Esophagus squamous epithelium (tissue), 5 donors: Measurements from ENCODE around the gene SOX1. TPM values are rescaled to one million over a fixed set of nuclear protein-coding genes. Genes with fewer than 3 reads are reported as not detected.

Experiments used
- DNase-seq: peaks from one replicate; lab custom pipeline; 2025; lab: John Stamatoyannopoulos, UW
- H3K27ac ChIP-seq, 4 donors: fragments of 200-600 bp; sonication (generic); one replicate each; pipeline ENCODE4 v1.5.1; 2016 to 2019; ENCODE audit warnings: mild to moderate bottlenecking in 1 of 4
- H3K27me3 ChIP-seq, 4 donors: fragments of 200-600 bp; sonication (generic); 1 replicate in 3 of 4; 2 replicates in 1 of 4; pipeline versions ENCODE4 v1.5.1 to v1.6.0; 2017 to 2021; ENCODE audit warnings: antibody characterized with exemption in 1 of 4
- H3K36me3 ChIP-seq, 3 donors: fragments of 200-600 bp; sonication (generic); one replicate each; pipeline ENCODE4 v1.5.1; 2016 to 2019
- H3K4me1 ChIP-seq, 3 donors: fragments of 200-600 bp; sonication (generic); one replicate each; pipeline ENCODE4 v1.5.1; 2017 to 2019
- H3K4me3 ChIP-seq, 4 donors: fragments of 200-600 bp; sonication (generic); 1 replicate in 3 of 4; 2 replicates in 1 of 4; pipeline ENCODE4 v1.5.1; 2016 to 2019; ENCODE audit warnings: mild to moderate bottlenecking in 2 of 4, moderate library complexity in 1 of 4
- H3K9me3 ChIP-seq, 3 donors: fragments of 200-600 bp; sonication (generic); one replicate each; pipeline ENCODE4 v1.5.1; 2016 to 2019
- CTCF ChIP-seq, 6 experiments: fragments of 450-650 bp in 4 of 6; fragments of 200-600 bp in 2 of 6; sonication (generic) in 2 of 6; IDR thresholded peaks; one replicate each; pipeline ENCODE4 v1.5.1; 2016 to 2019; ENCODE audit warnings: antibody characterized with exemption in 6 of 6, mild to moderate bottlenecking in 4 of 6, moderate library complexity in 4 of 6
- POLR2A ChIP-seq, 4 donors: fragments of 450-650 bp; IDR thresholded peaks; one replicate each; pipeline ENCODE4 v1.6.1; 2017; ENCODE audit warnings: antibody characterized with exemption in 4 of 4, mild to moderate bottlenecking in 4 of 4, moderate library complexity in 3 of 4
- WGBS, 2 donors: methylation state at CpG; one replicate each; pipeline ENCODE4 v1.1.5; 2018; 5-methylcytosine and 5-hydroxymethylcytosine counted together
- intact Hi-C: fragments of 100-400 bp; cut with DNase I; formaldehyde crosslinking; loops from one replicate; pipeline ENCODE4 v1.15.0; 2022
- total RNA-seq, 4 donors: library from RNA; depleted of rRNA; stranded (reverse); fragments of >200 nt; gene quantifications; one replicate each; pipeline ENCODE4 v1.1.0, GENCODE V29; 2016
- donor health status: DM: yes; HTN: yes; CAD: no.

The SOX1 gene
- total RNA-seq, 4 donors from 2014 or later, result 0.19 TPM; not detected in 3

DNA sequence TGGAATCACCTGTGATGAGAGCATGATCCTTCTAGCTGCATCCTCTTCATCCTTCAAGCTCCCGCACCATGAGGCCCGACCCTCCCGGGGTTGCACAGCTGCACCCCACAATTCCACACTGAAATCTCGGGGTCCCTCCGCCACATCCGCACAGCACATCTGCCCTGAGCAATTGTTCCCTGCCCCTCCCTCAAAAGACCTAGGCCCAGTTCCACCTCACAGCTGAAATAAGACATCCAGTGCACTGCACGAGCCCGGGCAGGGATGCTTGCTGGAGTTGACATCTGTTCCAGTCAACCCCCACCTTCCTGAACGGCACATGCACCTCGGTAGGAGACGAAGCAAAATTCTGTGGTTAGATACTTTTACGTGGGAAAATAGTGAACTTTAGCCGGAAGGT, 14.7 kb upstream of the SOX1 start:
- Histone ChIP-seq H3K4me1 (peaks cover 0 to 38% (median 8%) of the 10 kb centered on the region in 3 donors), H3K9me3 (no peaks in the 10 kb centered on the region)

DNA sequence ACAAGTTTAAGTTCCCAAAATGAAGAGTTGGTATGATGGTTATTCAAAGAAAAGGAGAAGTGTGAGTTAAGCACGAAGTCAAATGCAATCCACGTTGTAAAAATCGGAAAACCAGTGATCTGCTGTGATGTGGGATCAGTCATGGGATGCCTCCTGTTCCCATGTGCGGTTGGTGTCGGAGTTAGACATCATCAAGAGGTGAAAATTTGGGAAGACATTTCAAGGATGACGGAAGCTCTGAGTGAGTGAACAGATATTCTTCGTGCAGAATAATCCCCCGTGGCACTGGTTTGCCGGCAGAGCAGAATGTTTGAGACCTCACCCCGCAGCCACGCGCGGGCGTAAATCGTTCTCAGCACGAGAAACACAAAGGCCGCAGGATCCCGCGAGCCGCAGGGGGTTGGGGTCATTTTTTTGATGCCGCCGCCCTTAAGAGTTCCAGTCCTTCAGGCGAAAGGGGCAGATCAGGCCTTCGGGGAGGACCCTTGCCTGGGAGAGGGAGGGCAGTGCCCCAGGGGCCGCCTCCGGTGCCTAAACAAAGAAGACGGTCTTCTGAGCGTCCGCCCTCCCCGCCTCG, 13.7 kb upstream of the SOX1 start:
- no peak for DNase-seq
- intact Hi-C loops, result no loop called here
- Histone ChIP-seq H3K4me1 (peaks cover 0 to 45% (median 10%) of the 10 kb centered on the region in 3 donors), H3K4me3 (no peak overlapping the region), H3K9me3 (no peaks in the 10 kb centered on the region), H3K27me3 (peaks cover 31 to 100% (median 41%) of the 10 kb centered on the region in 4 donors), H3K27ac (no peak overlapping the region), H3K36me3 (no peaks in the 10 kb centered on the region)
- 10 to 19% methylated on average over 14 to 22 of the region's 31 CpGs for WGBS, 2 donors
- TF ChIP-seq CTCF (IDR thresholded peaks at IDR 0.05), result no peak
- no peak for TF ChIP-seq POLR2A (IDR thresholded peaks at IDR 0.05)

More for the DNA sequence above, 14.7 kb upstream of the SOX1 start:
- no peak overlapping the region for H3K4me3 ChIP-seq
- 42 to 47% methylated on average over 12 to 13 of the region's 13 CpGs for WGBS, 2 donors
- intact Hi-C loops, result no loop called here
- no peak overlapping the region for H3K27ac ChIP-seq
- DNase-seq, result no peak
- TF ChIP-seq CTCF (IDR thresholded peaks at IDR 0.05) (no peak), POLR2A (IDR thresholded peaks at IDR 0.05) (no peak)
- peaks cover 24 to 100% (median 35%) of the 10 kb centered on the region in 4 donors for H3K27me3 ChIP-seq
- no peaks in the 10 kb centered on the region for H3K36me3 ChIP-seq

DNA sequence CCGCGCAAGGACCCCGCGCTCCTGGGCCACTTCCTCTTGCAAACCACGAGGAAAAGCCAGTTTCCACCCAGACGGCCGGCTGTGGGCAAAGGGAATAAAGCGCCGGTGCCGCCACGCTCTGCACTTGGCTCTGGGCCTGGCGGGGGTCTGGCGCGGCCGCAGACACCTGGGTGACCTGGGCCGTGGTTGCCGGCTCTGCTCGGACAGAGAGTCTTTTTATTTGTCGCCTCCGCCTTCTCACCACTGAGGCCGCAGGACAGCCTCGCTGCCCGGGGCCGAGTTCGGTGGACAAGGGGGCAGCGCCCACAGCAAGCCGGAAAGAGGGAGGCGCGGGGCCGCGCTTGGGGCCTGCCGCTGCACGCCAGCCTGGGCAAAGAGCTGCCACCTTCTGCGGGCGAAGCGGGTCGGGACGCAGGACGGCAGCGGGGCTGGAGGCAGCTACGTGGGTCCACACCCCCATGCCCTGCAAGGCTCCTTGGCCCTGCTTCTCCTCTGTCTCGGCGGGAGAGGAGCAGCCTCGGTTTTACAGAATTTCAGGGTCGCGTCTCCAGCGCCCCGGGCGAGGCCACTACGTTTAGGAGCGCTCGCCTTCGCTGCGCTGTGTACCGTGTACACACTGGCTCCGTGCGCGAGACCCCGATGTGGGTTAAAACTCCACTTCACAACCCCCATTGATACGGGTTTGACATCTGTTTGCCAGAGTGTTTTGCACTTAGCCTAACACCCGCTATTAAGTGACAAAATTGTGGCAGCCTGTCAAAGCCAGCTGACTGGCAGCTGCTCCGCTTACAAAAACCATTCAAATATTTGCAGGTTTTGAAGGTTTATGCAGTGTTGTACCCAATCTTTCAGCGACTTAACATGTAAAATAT, 13.0 kb upstream of the SOX1 start:
- peaks cover 35 to 100% (median 44%) of the 10 kb centered on the region in 4 donors for H3K27me3 ChIP-seq
- no peaks in the 10 kb centered on the region for H3K9me3 ChIP-seq
- no peak overlapping the region for H3K4me3 ChIP-seq
- H3K27ac ChIP-seq, result no peak overlapping the region
- no peak for DNase-seq
- no peaks in the 10 kb centered on the region for H3K36me3 ChIP-seq
- H3K4me1 ChIP-seq, result peaks cover 0 to 45% (median 10%) of the 10 kb centered on the region in 3 donors
- intact Hi-C loops, result no loop called here
- TF ChIP-seq POLR2A (IDR thresholded peaks at IDR 0.05) (no peak), CTCF (IDR thresholded peaks at IDR 0.05) (no peak)
- 10 to 27% methylated on average over 4 to 8 of the region's 63 CpGs for WGBS, 2 donors

DNA sequence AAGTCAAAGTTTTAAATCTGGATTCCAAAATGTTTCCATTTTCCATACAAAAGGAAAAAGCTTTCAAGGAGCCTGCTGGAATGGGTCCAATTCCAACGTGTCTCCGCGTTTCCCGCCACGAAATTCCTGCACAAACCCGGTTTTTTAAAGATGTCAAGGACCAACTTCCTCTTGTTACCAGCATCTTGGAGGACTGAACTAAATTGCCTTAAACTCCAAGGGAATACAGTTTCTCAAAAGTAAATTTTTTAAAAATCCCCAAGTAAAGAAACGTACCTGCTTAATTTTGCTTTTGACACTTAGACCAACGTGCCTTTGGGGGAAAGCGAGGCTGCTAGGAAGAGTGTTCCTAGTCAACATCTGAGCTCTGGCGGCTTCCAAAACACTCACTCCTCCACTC, 12.3 kb upstream of the SOX1 start:
- no peak overlapping the region for H3K4me3 ChIP-seq
- H3K4me1 ChIP-seq, result peaks cover 0 to 45% (median 10%) of the 10 kb centered on the region in 3 donors
- WGBS, 2 donors, result 5 to 13% methylated on average over 10 of the region's 10 CpGs
- no peak for DNase-seq
- peaks cover 36 to 100% (median 46%) of the 10 kb centered on the region in 4 donors for H3K27me3 ChIP-seq
- intact Hi-C loops, result no loop called here
- no peaks in the 10 kb centered on the region for H3K9me3 ChIP-seq
- H3K27ac ChIP-seq, result no peak overlapping the region
- TF ChIP-seq POLR2A (IDR thresholded peaks at IDR 0.05), result no peak
- TF ChIP-seq CTCF (IDR thresholded peaks at IDR 0.05), result no peak
- no peaks in the 10 kb centered on the region for H3K36me3 ChIP-seq
